ENCODE data around the gene CYP8B1.
A peak's percentile ranks its signal among the peaks of the same experiment; 100 is the strongest.

DNA sequence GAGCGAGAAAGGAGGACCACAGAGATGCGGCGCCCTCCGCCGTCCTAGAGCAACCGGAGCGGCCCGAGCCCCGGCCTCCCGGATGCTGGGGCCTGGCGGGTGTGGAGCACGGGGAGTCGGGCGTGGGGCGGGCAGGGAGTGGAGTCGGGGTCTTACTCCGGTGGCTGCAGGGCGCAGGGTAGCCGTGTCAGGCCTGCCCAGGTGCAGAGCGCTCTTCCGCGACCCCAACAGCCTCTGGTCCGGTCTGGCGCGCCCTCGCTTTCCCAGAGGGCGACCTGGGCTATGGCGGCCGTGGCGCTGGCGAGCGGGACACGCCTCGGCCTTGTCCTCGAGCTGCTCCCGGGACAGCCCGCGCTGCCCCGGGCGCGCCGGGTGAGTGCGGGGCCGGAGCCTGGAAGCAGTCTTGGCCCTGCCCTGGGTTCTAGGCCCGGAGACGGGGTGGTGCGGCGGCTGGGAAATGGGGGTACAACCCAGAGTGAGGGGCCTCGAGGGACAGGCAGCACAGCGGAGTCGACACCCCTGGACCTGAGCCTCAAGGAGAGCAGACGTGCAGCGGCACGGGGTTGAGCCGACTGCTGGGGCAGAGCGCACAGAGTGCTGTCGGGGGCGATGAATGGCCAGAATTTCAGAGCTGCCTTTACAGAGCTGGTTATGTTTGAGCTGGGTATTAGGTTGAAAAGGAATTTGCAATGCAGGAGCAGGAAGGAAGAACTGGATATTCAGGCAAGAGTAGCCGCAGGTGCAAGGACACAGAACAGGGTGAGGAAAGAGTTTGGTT, 30.6 kb upstream of the CYP8B1 start, which contains the start of gene ZNF662:
- TF ChIP-seq, protein P1, sequence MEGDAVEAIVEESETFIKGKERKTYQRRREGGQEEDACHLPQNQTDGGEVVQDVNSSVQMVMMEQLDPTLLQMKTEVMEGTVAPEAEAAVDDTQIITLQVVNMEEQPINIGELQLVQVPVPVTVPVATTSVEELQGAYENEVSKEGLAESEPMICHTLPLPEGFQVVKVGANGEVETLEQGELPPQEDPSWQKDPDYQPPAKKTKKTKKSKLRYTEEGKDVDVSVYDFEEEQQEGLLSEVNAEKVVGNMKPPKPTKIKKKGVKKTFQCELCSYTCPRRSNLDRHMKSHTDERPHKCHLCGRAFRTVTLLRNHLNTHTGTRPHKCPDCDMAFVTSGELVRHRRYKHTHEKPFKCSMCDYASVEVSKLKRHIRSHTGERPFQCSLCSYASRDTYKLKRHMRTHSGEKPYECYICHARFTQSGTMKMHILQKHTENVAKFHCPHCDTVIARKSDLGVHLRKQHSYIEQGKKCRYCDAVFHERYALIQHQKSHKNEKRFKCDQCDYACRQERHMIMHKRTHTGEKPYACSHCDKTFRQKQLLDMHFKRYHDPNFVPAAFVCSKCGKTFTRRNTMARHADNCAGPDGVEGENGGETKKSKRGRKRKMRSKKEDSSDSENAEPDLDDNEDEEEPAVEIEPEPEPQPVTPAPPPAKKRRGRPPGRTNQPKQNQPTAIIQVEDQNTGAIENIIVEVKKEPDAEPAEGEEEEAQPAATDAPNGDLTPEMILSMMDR (IDR thresholded peaks at IDR 0.05): no peak
- peak in 1 of 2 donors; percentile 12 for TF ChIP-seq POLR2A (IDR thresholded peaks at IDR 0.05)
